GM19193 (cell line): Measurements from ENCODE around the gene LARP4B.
A peak's percentile ranks its signal among the peaks of the same experiment; 100 is the strongest.

Experiments used
- POLR2A ChIP-seq: IDR thresholded peaks from 4 replicates; pipeline ENCODE4 v1.6.1; 2011; ENCODE audit not compliant: insufficient read depth, insufficient read length; ENCODE audit errors: extremely low read depth

LARP4B gene

GRCh38 chr10:931326-932318, at the start of gene LARP4B:
Gene LARP4B (minus strand): TSS chr10:931705. CDS start chr10:885721, 45,984 bp downstream.
- TF ChIP-seq POLR2A, result peak; percentile 65

GRCh38 chr10:980468-981093, 49.1 kb upstream of the LARP4B start:
- TF ChIP-seq POLR2A, result no peak

- TF ChIP-seq POLR2A, result no peak
Measured at GRCh38 chr10:978826-979421, 47.4 kb upstream of the LARP4B start.

GRCh38 chr10:976316-976715, 44.8 kb upstream of the LARP4B start:
- no peak for TF ChIP-seq POLR2A

- TF ChIP-seq POLR2A, result no peak
Measured at GRCh38 chr10:974785-975074, 43.2 kb upstream of the LARP4B start.

- TF ChIP-seq POLR2A, result no peak
Measured at GRCh38 chr10:974038-974784, 42.7 kb upstream of the LARP4B start.

GRCh38 chr10:972763-973162, 41.3 kb upstream of the LARP4B start:
- TF ChIP-seq POLR2A, result no peak

- no peak for TF ChIP-seq POLR2A
Measured at GRCh38 chr10:971613-972012, 40.1 kb upstream of the LARP4B start.

GRCh38 chr10:971150-971542, 39.6 kb upstream of the LARP4B start:
- TF ChIP-seq POLR2A, result no peak

GRCh38 chr10:970311-971149, 39.0 kb upstream of the LARP4B start:
- no peak for TF ChIP-seq POLR2A

- no peak for TF ChIP-seq POLR2A
Measured at GRCh38 chr10:969473-970150, 38.1 kb upstream of the LARP4B start.

GRCh38 chr10:968546-969199, 37.2 kb upstream of the LARP4B start:
- TF ChIP-seq POLR2A, result no peak
